ENCODE data around the gene TTLL10.

TTLL10 gene

DNA sequence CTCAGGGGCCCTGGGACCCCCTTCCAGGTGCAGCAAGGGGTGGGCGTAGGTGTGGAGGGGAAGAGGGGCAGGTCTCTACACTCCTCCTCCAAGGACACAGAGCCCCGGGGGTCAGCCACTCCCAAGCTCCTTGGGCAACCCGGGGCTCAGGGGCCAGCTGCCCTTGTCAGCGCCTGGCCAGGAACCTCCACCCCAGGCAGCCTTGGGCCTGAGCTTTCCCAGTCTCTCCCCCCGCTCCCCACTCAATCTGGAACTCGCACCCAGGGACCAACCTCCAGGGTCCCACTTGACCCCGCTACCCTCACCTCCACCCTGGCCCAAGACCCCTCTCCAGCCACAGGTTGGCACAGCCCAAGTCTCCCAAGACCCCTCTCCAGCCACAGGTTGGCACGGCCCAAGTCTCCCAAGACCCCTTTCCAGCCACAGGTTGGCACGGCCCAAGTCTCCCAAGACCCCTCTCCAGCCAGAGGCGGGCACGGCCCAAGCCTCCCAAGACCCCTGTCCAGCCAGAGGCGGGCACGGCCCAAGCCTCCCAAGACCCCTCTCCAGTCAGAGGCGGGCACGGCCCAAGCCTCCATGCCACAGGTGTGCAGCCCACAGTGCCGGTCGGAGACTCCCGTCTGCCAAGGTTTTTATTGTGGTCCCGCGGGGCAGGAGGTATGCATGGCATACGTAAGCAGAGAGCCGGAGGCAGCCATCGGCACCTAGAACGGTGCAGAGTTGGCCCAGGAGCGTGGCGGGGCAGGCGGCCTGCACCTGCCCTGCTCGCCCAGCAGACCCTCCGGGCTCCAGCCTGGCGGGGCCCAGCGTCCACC lies 37.3 kb downstream of the TTLL10 start:
- no peak for DNase-seq

DNA sequence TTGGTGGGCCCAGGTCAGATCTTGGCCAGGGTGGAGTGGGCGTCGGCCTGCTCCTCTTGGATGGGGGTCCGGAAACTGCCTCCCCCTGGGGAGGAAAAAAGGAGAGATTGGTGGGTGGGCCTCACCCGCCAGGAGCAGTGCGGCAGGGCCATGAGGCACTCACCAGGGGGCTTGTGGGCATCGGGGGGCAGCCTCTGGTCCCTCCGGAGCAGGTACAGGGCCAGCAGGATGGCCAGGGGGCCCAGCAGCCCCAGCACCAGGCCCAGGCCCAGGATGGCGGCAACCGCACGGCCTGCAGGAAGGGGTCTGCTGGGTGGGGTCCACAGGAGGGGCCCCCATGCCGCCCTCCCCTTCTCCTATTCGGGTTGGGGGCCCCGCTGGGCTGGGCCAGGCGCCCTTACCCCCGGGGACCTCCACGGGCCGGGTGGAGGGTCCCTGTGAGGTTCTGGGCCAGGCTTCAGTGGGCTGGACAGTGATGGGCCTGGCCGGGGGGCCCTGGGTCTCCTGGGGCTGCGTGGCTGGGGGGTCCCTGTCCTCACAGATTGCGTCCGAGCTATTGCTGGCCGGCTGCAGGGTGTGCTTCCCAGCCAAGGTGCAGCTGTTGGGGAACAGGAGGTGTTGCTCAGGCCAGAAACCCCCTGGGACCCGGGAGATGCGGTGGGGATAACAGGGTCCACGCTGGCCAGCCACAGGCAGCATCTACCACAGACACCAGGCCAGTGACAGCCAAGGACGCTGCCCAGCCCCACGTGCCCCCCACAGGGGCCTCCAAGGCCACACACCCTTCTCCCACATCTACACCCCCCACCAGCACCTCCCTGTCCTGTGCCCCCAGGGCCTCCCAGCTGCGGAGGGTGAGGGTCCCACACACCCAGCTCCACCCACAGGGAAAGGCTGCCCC lies 38.1 kb downstream of the TTLL10 start:
- no peak for DNase-seq

DNA sequence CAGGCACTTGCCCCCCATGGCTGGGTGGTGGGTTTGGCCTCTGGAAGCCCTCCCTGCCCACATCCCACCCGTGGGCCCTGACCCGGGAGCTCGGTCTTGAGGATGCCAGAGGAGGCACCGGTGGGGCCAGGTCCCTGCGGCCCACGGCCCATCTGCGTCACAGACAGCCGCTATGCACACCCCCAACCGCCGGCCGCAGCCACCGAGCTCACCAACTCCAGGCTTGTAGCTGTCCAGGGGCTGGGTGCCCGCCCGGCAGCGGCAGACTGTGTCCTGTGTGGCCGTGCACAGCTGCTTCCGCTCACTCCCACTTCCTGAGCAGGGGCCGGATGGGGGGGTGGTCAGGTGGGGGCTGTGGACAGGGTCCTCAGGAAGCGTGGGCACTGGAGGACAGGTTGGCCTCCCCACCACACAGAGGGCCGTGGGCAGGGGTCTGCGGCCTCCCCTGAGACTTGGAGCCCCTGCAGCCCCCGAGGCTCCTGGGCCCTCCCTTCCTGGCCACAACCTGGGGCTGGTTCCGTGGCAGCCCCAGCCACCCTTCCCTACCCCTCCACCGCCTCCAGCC lies 39.2 kb downstream of the TTLL10 start:
- DNase-seq, result no peak

DNA sequence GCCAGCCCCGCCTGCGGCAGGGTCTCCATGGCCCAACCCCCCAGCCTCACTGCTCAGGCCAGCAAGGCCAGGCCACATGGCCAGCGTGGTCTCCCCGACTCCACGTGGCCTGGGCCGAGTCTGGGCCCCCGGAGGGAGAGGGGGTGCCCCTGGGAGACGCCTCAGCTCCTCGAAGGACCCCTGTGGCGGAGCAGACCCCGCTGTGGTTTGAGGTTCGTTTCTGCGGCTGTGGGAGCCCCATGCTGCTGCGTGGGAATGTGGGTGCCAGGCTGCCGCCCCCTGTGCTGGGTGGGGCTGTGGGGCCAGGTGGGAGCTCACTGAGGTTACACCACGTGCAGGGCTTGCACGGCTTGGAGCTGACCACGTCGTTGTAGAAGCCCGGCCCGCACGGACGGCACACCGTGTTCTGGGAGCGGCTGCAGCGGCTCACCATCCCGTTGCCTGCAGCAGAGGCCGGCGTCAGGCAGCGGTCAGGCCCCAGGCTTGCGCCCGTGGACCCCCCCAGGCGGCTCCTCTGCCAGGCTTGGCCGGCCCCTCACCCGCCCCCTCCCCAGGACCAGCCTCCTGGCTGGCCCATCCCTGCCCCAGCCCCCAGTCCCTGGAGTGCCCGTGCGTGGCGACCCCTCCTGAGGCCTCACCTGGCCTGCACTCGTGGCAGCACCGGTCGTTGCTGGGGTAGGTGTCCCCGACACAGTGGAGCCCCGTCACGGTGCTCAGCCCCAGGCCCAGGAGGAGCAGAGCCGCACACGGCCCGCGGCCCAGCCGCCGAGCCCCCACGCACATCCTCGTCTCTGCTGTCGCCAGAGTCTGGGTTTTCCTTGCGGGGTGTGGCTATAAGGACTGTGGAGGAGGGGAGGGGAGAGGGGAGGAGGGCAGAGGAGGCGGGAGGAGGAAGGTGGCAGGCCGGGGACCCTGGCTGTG lies 39.9 kb downstream of the TTLL10 start, which contains the start of gene TNFRSF4:
TNFRSF4 (minus strand) TSS at position 809 of the 921 bp plus-strand sequence; CDS start at position 783, 26 bp downstream.
- DNase-seq, result no peak

DNA sequence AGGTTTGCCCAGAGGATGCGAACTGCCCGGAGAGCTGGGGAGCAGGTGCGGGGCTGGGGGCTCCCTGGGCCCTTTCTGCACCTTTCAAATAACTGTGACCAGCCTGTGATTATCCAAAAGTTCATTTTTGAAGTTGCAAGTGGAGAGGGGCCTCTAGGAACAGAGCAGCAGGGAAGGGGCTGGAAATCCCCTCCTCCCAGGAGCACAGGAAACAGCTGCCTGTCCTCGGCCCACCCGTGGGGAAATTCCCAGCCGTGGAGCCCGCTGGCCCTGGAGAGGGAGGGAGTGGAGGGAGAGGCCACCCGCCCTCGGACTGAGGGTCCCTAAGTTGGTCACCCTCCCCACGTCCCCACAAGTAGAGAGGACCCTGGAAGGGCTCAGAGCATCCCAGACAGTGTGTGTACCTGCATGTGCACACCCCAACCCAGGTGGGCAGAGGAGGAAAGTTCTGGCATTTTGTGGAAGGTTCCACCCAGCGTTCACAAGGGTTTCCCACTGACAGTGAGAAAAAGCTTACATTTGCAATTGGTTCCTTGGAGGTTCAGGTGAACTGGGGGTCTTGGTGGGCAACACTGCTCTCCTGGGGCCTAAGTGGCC lies 41.5 kb downstream of the TTLL10 start:
- no peak for DNase-seq

DNA sequence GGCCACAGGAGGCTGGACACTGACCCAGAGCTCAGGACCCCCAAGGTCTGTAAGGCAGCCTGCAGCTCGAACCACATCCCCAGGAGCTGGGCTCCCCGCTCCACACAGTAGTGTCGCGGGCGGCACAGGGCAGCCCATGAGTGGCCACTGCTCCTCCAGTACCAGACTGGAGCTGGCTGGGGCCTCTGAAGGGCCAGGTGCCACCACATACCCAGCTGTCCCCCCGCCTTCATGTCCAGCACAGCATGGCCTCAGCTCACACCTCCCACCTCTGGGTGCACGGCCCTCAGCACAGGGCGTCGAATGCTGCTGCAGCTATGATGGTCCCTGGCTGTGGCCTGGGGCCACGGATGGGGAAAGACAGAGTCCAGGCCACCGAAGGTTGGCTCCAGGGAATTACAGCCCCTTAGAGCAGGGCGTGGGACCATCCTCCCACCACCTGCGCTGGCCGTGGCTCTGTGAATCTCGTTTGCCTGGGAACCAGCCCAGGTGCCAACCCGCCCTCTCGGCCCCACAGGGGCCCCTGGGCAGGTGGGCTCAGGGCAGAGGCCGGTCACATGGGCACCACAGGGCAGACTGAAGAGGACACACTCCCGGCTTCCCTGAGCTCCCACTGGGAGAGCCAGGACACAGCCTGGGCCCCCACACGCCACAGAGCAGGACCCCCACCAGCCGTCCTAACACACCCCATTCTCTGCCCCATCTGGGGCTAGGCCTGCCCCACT lies 42.4 kb downstream of the TTLL10 start:
- DNase-seq, result no peak

DNA sequence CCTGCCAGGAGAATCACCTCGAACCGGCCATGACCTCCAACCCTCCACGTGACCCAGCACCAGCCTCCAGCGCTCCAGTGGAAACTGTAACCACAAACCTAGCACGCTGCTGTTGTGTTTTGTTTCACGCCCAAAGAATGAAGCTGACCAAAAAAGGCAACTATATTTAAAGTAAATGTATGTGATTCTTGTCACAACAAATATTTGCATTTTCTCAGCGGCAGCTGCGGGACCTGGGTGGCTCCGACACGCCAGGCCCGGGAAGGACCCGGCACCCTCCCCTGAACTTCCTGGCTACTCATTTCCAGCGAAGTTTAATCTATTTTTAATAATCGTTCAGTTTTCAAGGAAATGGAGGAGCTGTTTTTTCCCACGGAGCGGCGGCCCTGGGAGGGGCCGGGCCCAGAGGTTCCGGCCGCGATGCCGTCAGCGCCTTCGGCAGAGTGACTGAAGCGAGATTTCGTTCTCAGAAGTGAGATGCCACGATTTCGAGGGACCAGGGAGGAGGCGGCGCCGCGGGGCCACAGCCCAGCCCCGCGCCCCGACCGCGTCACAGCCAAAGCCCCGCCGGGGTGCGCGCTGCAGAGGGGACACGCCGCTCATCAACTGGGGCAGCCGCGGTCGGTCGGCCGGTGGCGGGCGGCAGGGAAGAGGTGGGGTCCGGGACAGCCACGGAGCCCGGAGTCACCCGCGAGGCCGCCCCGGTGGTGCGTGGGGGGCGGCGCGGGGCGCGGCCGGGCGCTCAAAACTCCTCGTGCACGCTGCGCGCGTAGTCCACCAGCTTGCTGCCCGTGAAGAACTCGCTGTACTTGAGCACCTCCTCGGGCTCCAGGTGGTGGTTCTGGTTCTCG lies 43.3 kb downstream of the TTLL10 start:
- DNase-seq, result no peak

DNA sequence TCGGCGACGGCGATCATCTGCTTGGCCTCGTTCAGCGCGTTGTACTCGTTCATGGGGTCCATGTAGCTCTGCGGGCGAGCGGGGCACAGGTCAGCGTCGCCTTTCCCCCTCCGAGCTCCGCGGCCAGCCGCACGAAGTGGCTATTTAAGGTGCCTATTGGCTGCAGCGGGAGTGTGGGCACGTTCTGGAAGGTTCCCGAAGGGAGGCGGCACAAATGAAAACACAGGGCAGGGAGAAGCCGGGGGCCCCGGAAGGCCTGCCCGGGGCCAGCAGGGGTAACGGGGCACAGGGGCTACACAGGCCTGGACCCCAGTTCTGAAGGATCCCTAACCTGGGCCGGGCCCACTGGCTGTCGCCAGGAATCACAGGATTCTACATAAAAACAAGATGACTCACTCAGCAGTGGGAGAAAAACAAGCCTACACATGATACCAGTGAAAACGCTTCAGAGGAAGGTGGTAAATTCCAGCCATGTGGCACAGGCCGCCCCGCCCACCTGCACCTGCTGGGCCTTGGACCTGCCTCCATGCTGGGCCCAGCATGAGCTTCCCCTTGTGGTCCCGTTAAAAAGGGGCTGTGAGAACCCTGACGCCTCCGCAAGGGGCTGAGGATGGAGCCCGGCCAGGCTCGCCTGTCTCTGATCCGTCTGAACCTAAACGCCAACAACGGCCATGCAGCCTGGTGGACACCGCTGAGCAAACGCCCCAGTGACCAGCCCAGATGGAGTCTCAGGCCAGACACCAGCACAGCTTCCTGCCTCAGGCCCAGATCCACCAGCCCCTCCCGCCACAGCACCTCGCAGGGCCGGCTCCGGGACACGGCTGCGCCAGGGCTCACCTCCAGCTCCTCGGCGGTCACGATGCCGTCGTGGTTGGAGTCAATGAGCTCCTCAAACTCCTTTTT lies 44.2 kb downstream of the TTLL10 start:
- no peak for DNase-seq

DNA sequence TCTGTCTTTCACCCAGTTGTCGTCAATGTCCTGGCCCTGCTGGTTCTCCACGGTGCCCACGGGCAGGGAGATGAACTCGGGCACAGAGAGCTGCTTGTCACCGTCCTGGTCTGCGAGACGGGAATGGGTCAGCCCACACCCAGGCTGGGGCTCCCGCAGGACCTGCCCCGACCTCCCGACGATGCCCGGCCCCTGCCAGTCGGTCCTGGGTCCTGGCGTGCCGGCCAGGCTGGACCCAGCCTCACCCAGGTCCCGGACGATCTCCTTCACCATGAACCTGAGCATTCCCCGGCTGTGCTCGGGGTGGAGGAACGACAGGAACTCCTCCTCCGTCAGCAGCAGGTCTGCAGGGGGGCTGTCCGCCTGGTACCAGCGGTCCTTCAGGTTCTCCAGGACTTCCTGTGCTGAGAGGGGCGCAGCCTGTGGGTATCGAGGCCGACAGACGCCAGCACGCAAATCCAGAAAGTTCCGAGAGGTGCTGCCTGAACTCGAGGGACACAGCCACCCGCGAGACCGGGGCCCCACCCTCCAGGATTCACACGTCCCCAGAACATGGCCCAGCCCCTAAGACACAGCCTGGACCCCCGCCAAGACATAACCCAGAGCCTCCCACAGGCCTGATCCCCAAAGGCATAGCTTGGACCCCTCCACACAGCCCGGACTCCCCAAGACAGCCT lies 45.0 kb downstream of the TTLL10 start:
- no peak for DNase-seq

DNA sequence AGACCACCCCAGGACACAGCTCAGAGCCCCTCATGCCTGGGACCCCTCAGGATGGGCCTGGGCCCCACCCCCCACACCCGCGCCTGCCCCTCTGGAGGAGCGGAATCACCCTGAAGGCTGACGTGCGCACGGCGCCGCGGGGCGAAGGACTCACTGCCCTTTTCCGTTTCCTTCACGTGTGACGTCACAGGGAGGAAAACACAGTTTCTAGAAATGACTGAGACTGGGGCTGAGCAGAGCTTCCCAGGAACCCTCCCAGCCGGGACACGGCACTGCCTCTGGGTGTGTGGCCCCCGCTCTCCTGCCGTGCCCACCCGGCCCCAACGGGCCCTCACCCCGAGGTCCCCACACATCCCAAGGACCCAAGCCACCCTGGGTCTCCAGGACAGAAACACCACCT lies 45.7 kb downstream of the TTLL10 start:
- no peak for DNase-seq

DNA sequence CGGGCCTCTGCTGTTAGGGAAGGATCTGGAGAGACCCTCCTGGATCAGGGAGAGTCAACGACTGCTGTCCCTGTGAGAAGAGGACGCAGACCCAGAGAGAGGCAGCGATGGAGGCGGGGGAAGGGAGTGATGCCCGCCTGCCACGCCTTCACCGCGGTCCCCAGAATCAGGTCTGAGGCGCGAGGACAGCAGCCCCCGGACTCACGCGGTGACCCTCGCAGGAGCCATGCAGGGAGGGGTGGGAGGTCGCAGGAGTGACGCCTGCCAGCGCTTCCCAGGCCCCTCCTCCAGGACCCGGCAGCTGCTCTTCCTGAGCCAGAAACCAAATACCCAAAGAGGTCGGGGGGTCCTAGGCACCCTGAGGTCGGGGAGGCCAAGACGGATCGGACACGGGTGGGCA lies 46.5 kb downstream of the TTLL10 start:
- DNase-seq, result no peak

DNA sequence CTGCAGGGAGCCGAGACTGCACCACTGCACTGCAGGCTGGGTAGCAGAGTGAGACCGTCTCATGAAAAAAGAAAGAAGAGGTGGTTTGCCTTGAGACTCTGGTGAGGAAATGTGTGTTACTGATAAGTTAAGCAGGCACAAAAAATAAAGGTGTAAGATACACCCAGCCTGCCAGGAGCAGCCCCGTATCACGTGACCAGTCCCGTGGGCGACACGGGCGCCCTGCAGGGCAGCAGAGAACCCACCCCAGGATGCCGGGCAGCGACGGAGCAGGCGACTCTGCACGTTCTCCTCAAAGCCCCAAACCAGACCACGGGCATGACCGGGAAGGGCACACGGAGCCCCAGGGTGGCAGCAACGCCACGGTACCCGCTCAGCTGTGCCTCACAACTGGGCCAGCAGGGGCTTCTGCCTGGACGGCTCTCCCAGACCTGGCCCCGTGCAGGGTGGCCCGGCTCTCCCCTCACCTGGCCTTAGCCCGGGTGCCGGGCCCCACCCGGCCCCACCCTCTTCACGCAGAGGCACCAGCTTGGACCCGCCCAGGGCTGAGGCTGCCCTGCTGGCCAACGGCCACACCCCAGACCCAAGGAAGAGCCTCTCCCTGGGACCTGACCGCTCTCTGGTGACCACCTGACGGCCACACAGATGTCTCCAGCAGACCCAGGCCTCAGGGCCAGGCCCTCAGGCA lies 48.4 kb downstream of the TTLL10 start:
- DNase-seq, result no peak

DNA sequence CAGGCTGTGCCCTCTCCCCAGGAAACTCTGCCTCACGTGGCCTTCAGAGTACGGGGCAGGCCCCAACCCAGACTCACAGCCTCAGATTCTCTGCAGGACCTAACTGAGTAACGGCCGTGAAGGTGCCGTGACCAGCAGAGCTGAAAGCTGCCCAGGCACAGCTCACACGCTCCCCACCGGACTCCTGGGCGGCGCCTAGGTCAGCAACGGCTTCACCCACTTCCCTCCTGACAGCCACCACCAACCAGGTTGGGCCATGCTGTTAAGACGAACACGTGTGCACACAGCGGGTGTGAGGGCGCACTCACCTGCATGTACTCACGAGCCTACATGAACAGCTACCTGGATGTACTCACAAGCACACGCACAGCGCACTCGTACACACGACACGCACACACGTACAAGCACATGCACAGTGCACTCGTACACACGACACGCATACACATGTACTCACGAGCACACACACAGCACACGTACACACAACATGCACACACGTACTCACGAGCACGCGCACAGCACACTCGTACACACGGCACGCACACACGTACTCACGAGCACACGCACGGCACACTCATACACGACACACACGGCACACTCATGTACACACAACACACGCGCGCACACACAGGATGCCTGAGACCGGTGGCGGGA lies 49.0 kb downstream of the TTLL10 start:
- DNase-seq, result no peak

DNA sequence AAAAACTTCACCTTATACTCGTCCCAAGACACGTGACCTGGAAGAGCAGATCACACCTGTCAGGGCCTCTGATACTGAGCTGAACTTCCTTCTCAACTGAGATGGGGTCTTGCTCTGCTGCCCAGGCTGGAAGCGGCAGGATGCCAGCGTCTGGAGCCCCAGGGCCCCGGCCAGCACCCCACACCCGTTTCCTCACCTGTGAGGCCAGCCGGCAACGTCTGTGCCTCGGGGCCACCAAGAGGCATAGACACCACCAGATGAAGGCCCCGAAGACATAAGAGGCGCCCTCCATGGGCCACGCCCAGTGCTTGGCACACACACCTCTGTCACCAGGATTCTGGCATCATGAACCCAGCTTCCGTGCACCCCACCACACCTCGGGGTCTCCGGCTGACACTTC lies 49.6 kb downstream of the TTLL10 start:
- no peak for DNase-seq

DNA sequence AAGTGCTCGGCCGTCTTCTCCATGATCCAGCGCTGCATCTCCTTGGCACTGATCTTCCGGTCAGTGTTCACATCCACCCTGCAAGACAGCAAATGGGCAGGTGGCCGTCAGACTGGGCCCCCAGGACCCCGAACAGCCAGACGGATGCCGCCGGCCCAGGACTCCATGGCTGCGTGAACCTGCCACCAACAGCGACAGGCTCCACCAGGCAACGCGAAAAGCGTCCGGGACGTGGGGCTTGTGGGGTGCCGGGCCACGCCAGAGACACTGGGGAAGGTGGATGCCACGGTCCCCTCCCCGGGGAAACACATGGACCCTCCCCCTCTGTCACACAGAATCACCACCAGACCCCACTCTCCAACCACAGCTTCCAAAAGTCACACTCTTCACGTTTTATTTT lies 50.2 kb downstream of the TTLL10 start:
- no peak for DNase-seq

DNA sequence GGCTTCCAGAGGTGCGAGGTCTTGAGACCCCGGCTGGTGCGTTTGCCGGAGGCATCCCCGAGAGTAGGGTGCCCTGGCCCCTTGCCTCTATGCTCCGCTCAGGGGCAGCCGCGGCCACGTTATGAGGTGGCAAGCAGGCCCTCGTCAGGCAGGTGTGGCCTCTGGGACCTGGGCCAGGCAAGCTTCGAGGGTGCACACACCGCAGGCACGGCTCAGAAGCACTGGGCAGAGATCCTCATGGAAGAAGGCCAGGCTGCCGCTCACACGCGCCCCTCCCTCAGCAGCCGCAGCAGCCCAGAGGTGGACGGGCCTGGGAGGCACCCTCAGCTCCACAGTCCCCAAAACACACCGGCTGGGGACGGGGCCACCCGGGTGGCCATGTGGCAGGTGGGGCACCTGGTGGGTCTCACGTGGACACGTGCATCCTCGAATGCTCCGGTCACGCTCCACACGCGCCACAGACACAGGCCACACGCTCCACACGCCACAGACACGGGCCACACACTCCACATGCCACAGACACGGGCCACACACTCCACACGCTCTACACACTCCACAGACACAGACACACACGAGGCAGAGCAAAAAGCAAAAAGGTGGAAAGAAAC lies 51.7 kb downstream of the TTLL10 start:
- no peak for DNase-seq

DNA sequence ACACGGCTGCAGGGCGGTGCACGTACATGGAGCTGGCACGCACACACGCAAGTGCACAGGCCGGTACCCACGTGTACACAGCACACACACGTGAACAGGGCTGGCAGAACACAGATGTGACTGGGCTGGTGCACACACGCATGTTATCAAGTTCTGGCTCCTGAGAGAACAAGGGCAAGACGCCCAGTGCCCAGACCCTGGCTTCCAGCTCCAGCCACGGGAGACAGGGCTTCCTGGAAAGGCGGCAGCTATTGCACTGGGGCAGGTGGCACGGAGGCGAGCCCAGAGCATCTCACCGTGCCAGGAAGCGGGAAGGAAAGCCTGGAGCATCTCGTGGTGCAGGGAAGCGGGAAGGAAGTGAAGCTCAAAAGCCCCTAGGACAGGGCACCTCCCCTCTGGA lies 52.2 kb downstream of the TTLL10 start:
- no peak for DNase-seq

All from SHP77 (cell line).